HG03439 (cell line): Measurements from ENCODE around the gene MAP2K3.
"Not testable (repeated sequence)": the region's sequence is repeated elsewhere in the genome, so short reads cannot be mapped to it uniquely, and the experiment has no call there.

ENCODE experiments used
- ATAC-seq: cut with Tn5 transposase; IDR thresholded peaks from one replicate; pipeline ENCODE4 v1.9.1; 2021; ENCODE audit warnings: mild to moderate bottlenecking, moderate library complexity; ENCODE audit not compliant: unreplicated experiment

The MAP2K3 gene

DNA sequence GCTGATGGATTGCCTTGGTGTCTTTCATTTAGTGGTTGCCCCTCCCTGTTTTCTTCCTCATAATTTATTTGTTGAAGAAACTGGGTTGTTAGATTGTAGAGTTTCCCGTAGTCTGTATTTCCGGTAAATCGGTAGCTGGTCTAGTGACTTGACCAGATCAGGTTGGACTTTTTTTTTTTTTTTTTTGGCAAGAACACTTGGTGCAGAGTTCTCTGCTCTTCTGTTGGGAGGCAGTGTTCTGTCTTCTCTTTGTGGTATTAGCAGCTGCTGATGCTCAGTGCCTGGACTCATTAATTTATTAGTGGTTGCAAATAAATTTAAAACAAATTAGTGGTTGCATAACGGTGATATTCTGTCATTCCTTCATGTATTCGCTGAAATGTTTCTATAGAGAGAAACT is 40.2 kb downstream of the MAP2K3 start:
- ATAC-seq = not testable (repeated sequence)

DNA sequence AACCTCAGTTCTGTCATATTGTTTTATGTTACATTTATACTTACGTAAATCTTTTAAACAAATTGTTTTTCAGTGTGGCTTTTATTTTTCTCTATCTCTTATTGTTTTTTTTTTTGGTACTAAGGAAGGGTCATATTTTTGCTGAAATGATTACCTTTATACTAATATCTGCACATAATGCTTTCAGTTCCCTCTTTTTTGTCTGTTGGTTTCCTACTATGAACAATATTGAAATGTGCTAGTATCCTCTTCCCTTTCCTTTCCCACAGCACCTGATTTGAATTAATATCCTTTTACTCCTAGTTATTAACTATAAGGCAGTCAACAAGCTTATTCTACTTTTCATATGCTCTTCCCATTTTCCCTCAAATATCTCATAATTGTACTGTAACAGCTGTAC is 43.4 kb downstream of the MAP2K3 start:
- ATAC-seq = not testable (repeated sequence)

DNA sequence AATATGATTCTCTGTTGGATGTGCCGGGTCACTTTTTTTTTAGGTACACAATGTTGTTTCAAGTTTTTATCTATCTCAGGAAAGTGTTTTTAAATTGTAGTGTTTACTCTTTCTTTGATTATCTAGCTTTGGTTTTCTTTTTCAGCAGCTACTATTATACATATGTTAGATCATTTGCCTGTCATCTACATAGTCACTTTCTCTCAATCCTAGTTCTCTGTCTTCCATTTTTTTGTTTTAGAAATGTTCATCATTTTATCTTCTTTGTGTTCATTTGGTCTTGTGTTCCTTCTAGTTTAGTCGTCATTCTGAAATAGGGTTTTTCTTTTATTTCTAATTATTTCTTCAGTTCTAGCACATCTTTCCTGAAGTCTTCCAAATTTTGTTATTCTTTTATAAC is 44.3 kb downstream of the MAP2K3 start:
- ATAC-seq = not testable (repeated sequence)

DNA sequence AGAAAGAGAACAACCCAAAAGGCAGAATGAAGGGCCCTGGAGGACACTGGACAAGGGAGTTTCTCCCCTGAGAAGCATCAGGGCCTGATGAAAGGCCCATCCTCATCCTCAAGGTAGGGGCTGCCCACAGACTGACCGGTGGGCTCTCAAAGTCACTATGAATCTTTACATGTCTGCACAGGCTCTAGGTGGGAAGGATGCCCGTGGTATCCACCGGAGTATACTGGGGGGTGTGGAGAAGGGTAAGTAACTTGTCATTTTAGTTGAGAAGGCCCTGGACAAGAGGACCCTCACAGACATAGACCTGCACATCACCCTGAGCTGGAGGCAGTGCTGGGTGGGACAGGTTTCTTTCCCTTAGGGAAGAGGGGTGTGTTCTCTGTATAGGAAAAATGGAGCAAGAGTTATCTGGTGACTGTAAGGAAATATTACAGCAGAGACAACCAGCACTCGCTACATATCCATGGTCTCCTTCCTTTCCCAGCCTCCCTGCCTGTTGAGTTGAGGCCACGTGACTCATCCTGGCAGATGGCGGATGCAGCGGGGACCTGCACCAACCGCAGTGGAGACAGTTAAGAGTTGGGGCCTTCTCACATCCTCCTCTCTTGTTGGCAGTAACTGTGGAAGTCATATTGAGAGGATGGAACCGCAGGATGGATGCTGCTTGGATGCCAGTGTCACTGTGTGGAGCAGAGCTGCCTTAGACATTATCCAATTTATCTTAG is 46.1 kb downstream of the MAP2K3 start:
- ATAC-seq = no peak

DNA sequence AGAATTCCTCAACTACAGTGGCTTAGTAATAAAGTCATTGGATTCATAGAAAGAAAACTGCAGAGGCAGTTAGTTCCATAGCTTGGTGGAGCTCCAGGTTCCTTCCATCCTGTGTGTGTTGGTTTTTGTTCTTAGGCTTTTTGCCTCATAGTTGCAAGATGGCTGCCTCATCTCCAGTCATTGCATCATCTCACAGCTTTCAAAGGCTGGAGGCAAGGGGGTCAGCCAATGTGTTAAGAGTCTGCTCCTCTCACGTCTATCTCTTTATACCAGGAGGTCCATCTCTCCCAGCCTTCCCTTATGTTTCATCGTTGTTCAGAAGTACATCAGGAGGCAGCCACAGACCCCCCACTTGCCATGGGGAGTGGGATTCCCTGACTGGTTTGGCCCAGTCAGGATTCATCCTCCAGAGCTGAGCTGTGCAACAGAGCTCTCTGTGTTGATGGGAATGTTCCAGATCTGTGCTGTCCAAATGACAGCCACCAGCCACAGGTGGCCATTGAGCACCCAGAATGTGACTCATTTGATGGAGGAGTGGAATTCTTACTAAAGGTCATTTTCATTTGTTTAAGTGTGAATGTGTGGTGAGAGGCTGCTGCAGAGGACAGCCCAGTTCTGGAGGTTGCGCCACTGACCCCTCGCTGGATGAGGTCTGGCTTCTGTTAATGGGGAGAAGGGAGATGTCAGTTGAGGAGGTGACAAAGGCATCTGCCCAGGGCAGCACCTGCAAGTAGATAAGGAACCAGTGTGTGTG is 52.2 kb downstream of the MAP2K3 start:
- ATAC-seq = not testable (repeated sequence)

DNA sequence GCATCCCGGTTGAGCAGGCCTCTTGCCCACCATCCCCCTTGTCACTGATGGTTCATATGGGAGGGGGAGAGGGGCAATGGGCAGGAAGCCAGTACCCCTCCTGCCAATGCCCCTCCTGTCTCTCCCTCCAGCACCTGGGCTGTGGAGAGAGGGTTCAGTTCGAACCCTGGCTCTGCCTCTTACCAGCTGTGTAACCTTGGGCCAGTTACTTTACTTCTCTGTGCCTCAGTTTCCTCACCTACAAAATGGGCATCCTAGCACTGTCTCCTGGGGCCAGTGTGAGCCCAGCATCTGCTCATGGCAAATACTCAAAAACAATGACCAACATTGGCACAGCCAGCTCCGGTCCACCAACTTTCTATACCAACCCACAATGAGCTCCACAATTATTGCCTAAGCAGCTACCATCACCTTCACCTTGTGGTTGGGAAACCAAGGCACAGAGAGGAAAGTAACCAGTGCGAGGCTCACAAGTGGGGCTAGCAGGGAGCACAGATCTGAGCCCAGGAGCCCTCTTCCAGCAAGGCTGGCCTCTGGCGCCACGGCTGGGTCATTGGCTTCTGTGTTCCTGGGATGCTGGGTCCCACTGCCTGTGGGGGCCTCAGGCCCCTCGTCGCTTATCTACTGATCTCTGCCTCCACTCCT is 53.6 kb downstream of the MAP2K3 start:
- ATAC-seq = not testable (repeated sequence)

DNA sequence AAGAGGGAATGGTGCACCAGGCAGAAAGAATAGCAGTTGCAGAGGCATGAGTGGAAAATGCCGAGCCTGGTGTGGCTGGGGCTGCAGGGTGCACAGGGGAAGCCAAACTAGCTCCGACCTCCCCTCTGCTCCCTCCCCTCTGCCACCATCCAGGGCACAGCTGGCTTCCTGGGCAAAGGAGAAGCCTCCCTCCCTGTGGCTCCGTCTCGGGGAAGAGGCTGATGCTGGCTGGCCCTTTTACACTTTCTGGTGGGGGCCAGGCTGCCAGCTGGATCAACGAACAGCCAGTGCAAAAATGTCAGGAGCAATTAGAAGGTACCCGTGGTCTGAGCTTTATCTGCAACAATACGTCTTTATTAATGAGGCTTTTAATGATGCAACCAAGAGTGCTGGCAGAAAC is 54.5 kb downstream of the MAP2K3 start:
- ATAC-seq = no peak

DNA sequence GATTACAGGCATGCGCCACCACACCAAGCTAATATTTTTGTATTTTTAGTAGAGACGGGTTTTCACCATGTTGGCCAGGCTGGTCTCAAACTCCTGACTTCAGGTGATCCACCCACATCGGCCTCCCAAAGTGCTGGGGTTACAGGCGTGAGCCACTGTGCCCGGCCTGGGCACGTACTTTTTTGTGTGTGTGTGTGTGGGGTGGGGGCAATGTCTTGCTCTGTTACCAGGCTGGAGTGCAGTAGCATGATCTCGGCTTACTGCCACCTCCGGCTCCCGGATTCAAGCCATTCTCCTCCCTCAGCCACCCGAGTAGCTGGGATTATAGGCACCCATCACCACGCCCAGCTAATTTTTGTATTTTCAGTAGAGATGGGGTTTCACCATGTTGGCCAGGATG is 55.1 kb downstream of the MAP2K3 start:
- ATAC-seq = not testable (repeated sequence)

DNA sequence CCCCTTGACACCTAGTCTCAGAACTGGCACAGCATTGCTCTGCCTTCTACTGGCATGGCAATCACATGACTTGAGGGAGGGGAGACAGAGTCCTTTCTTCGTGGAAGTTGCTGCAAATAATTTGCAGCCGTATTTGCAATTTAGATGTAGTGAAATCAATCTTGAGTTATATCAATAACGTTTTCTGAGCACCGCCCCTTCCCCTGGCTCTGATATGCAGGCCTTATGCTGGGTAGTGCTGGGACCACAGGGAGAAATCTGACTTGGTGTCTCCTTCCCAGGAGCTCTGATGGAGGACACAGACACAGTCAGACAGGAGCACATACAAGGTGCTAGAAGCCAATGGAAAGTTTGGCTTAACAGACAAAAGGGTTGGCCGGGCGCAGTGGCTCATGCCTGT is 55.9 kb downstream of the MAP2K3 start:
- ATAC-seq = not testable (repeated sequence)

DNA sequence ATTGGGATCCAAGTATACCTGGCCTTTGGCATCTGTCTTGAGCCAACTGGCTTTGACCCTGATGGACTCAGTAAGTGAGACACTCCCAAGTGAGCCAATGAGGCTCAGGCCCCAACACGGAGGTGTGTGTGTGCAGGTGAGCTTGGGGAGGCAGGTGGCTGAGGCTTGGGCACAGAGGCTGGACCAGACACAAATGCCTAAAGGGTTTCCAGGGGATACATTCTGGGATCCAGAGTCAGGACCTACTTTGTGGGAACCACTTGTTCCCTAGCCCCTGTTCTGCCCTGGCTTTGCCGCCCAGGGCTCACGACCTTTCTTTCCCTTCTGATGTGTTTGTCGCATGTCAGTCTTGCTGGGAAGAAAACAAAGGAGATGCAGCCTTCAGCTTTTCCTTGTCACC is 56.8 kb downstream of the MAP2K3 start:
- ATAC-seq = not testable (repeated sequence)

DNA sequence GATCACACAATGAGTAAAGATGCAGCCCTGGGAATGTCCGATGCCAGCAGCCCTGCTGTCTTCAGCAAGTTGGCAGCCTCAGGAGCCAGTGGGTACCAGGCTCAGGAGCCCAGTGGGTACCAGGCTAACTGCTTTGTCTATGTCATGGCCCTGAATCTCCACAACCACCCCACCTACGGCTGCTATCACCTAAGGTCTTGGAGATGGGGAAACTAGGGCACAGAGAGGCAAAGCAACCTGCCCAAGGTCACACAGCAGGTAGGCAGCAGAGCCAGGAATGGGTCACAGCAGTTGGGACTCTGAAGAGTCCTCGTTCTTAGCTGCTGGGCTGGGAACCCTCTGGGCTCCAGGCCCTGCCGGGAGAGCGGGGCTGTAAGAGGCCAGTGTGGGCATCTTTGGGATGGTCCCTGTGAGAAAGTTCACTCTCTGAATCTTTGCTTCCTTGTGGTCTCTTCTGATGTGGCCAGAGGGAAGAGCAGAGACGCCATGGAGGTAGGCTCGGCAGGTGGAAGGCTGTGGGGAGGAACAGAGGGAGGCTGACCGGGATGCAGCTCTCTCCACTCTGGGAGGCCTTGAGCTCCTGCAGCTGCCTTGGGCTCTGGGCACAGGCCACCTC is 57.5 kb downstream of the MAP2K3 start:
- ATAC-seq = not testable (repeated sequence)

DNA sequence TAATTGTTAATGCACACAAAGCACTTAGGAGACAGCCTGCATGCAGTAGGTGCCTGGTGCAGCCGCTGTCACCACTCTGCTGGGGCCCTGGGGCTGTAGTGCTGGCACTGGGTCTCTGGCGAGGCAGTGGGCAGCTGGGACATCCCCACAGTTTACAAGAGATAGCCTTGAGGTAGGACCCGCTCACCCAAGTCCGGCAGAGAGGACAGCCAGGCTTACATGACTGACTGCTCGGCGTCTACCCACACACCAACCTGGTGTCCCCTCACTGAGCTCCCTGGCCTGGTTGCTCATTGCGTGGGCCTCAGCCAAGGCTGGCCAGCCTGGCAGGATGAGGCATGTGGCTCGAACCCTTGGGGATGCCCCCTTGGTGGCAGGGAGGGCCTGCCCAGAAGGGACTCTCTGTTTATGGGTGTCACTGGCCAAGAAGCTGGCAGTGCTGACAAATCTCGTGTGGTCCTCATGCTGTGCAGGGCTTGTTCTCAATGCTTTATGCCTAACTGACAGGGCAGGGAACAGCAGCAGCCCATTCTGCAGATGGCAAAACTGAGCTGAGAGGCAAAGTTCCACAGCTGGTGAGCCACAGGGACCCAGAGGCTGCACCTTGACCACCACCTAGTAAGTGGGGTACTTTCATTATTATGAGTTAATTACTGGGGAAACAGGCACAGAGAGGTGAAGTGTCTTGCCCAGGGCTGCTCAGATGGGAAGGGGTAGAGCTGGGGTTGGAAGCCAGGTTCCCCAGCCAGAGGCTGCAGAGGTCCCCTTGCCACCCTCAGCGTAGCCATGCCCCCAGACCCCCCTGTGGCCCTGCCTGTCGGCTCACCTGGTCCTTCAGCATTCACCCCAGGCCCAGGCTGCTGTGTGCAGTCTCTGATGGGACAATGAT is 58.8 kb downstream of the MAP2K3 start:
- ATAC-seq = not testable (repeated sequence)

DNA sequence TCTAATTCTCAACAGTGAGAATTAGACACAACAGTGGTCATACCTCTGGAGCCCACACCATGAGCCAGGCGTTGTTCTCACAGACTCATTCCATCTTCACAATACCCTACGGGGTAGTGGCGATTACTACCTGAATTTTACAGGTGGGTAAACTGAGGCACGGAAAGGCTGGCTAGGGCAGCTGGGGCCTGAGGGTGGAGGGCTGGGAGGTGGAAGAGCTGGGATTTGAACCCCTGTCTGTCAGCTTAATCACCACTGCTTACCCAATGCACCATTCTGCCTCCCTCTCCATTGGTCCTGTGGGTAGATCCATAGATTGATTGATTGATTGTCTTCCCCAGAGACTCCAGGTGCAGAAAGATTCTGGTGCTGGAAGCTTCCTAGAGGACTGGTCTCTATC is 60.3 kb downstream of the MAP2K3 start:
- not testable (repeated sequence) for ATAC-seq

DNA sequence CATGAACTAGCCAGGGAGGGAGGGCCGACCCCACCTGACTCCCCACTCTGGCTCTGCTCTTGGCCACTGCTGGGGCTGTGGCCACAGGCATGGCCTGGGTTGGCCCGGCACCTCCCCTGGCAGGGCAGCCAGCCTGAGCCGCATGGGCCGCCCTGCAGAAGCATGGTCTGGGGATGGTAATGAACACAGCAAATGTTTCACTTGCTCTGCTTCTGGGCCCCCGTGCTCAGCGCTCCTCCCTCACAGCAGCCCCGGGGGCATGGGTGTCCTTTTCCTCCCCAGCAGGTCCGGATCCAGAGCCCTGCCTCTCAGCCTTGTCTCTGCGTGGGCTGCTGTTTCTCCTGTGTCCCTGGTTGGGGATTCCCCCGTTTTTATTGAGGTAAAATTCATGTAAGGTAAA is 60.7 kb downstream of the MAP2K3 start:
- no peak for ATAC-seq

DNA sequence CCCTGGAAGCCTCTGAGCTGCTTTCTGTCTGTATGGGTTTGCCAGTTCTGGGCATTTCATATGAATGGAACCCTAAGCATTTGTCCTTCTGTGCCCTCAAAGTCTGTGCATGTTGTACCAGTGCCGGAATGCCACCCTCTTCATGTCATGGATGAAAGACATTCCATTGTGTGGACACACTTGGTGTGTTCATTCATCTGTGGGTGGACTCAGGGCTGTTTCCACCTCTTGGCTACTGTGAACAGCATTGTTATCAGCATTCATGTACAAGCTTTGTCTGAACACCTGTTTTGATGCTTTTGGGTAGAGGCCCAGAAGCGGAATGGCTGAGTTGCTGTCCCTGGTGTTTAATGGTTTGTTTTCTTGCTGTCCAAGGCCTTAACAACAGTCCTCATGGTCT is 61.6 kb downstream of the MAP2K3 start:
- ATAC-seq = not testable (repeated sequence)

DNA sequence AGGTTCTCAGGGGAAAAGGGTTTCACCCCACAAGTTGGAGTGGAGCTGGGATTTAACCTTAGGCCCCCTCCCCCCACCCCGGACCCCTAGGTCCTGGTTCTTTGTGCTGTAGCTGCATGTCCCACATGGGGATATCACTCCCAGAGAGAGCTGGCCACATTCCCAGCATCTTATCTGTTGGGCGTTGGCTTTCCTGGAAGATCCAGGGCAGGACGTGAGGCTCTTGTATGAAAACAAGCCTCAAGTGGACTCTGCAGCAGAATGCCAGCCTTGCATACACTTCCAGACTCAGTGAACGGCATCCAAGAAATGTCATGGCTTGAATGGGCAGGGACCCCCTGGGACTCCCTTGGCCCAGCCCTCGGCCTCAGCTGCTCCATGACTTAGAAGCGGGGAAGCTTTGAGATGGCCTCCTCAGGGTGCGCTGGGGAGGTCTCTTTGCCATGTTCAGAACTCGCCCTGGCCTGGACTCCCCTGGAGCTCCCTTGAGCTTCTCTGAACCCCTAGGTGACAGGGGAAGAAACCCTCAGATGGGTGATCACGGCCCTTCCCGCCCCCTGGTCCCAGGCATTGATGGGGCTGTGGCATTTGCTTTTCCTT is 62.2 kb downstream of the MAP2K3 start:
- not testable (repeated sequence) for ATAC-seq

DNA sequence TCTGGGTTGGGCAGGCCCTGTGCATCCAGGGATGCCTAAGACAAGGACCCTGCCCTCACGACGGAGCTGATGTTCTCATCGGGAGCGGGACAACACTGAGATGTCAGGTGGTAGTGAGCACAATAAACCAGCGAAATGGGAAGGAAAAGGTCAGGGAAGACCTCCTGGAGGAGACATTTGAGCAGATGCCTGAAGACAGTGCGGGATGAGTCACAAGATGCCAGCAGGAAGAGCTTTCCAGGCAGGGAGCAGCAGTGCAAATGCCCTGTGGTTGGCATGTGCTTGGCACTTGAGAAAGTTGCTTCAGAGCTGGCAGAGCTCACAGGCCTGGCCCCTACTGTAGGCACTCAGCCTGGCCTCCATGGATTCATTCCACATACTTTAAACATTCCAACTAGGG is 63.1 kb downstream of the MAP2K3 start:
- not testable (repeated sequence) for ATAC-seq

DNA sequence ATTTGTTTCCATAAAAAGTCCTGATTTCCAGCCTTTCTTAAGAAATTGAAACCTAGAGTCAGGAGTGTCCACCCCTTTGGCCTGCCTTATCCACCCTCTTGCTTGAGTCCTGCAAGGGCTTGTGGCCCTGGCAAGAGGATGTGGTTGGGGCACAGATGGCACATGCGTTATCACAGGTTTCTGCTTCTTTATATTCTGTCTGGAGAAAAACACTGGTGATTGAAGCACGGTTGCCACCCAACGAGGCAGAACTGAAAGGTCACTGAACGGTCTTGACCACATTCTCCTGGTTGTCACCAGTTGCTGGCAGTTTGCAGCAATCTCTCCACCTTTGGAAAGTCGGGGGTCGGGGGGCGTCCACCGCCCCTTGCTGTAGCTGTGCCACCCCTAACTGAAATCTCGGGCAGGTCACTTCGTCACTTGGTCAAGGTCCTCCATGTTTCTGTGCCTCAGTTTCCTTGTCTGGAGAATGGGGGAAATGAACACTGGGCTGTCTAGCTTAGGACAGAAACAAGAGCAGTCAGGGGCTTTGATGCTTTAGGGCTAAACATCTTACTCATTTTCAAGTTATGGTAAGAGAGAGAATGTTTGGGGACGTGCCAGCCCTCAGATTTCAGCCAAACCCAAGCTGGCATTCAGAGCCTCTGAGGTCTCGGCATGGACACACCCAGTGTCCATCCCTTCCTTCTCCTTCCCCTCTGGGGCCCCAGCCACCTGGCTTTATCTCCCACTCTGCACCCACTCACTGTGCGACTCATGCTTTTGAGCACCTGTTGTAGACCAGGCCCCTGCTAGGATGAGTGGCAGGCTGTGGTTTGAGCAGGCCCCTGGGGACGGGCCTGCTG is 63.8 kb downstream of the MAP2K3 start:
- ATAC-seq = peak; percentile 56

DNA sequence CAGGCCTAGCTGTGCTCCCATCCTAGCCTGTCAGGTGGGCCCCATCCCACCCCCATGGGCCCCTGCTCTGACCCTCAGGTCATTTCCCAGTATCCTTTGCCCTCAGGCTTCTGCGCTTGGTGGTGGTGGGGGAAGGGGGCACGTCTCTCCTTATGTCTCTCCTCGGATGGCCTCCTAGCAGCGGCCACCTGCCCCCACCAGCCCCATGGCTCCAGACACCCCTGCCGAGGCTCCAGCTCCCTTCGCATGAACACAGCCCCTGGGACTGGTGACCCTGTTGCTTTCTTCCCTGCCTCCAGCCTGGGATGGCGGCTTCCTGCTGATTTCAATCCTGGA is 64.4 kb downstream of the MAP2K3 start:
- not testable (repeated sequence) for ATAC-seq
